ENCODE data around the gene AIF1L.

- TF ChIP-seq CTCF (conservative IDR thresholded peaks at IDR 0.05; ENCODE audit: low read depth, low read length) (no peak), EZH2 (IDR thresholded peaks at IDR 0.05; ENCODE audit: borderline replicate concordance, low read depth, low read length, poor library complexity, severe bottlenecking) (no peak)
These were observed 44.2 kb downstream of the AIF1L start for GRCh38 chr9:131140550-131140949.

Measured in A673 (cell line).